Tibial artery (tissue), 4 donors: ENCODE results near the gene GATA1.

Source experiments
- DNase-seq, 2 donors: peaks; one replicate each; pipeline ENCODE4 v3.0.0-alpha.2; 2019
- H3K27ac ChIP-seq, 2 donors: fragments of 200-600 bp; sonication (generic) in 1 of 2; 1 replicate in 1 of 2; 2 replicates in 1 of 2; pipeline ENCODE4 v1.5.1; 2018 to 2019; ENCODE audit warnings: mild to moderate bottlenecking in 1 of 2
- H3K27me3 ChIP-seq, 2 donors: fragments of 200-600 bp; sonication (generic) in 1 of 2; one replicate each; pipeline versions ENCODE4 v1.5.1 to v1.6.0; 2016 to 2019
- H3K36me3 ChIP-seq, 3 donors: fragments of 200-600 bp; sonication (generic) in 2 of 3; one replicate each; pipeline ENCODE4 v1.5.1; 2016 to 2019; ENCODE audit warnings: mild to moderate bottlenecking in 2 of 3
- H3K4me1 ChIP-seq, 4 donors: fragments of 200-600 bp; sonication (generic) in 2 of 4; 1 replicate in 3 of 4; 2 replicates in 1 of 4; pipeline ENCODE4 v1.5.1; 2016 to 2019
- H3K4me3 ChIP-seq, 2 donors: fragments of 200-600 bp; sonication (generic) in 1 of 2; 1 replicate in 1 of 2; 2 replicates in 1 of 2; pipeline ENCODE4 v1.5.1; 2018 to 2019; ENCODE audit warnings: mild to moderate bottlenecking in 2 of 2
- H3K9me3 ChIP-seq, 3 donors: fragments of 200-600 bp; sonication (generic) in 1 of 3; one replicate each; pipeline ENCODE4 v1.5.1; 2016 to 2019
- intact Hi-C: fragments of 100-400 bp; cut with DNase I; formaldehyde crosslinking; loops from one replicate; pipeline ENCODE4 v1.15.0; 2023; ENCODE audit warnings: low total_unique reads
- TF ChIP-seq, protein P1 (sequence below), 2 experiments: fragments of 200-600 bp in 1 of 2; fragments of 450-650 bp in 1 of 2; IDR thresholded peaks; one replicate each; pipeline ENCODE4 v1.5.1; 2017 to 2019; ENCODE audit warnings: antibody characterized with exemption in 2 of 2, mild to moderate bottlenecking in 1 of 2, moderate library complexity in 1 of 2

Gene GATA1

DNA sequence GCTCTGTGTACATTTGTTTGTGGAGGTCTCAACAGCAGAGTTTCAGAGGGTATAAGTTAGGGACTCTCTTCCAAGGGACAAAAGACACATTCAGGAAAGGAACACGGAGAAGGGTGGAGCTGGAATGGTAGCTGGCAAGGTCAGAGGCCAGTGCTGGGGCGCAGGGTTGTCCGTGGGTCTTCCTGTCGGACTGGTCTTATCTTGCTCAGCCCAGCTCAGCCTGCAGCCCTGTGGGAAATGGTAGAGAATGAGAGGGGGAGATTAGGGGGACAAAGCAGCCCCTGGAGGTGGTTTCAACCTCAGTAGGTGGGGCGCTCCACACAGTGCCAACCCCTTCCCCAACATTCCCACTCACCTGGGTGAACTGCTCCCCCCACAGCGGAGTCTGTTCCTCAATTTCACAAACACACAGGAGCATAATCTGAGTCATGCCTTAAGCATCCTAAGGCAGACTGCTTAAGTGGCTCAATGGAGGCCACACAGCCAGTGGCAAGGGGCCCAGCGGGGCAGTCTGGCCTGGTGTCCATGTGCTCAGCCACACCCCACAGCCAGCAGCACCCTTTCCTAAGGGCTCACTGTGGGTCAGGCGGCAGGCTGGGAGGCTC is 8.6 kb downstream of the GATA1 start:
- Histone ChIP-seq H3K27ac (no peak overlapping the region), H3K36me3 (no peaks in the 10 kb centered on the region)
- intact Hi-C loops: no loop called here

DNA sequence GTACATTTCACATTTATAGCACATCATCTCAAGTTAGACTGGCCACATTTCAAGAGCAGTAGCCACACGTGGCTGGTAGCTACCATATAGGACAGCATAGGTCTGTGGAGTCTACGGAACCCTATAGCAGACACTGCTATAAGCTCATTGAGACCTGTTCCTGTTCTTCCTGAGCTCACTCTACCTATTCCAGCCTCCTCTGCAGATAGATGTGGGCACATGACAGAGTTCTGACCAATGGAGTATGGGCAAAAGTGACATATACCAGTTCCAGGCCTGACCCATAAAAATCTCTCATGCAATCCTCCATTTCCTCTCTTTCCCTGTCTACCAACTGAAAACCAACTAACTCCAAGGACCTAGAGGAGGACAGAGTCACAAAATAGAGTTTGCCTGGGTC is 11.9 kb downstream of the GATA1 start:
- intact Hi-C loops: no loop called here
- no peaks in the 10 kb centered on the region for H3K27me3 ChIP-seq
- peaks cover 0 to 8% (median 0%) of the 10 kb centered on the region in 4 donors for H3K4me1 ChIP-seq
- DNase-seq: no peak
- no peak overlapping the region for H3K27ac ChIP-seq
- H3K4me3 ChIP-seq: no peak overlapping the region
- no peaks in the 10 kb centered on the region for H3K9me3 ChIP-seq
- TF ChIP-seq, protein P1, sequence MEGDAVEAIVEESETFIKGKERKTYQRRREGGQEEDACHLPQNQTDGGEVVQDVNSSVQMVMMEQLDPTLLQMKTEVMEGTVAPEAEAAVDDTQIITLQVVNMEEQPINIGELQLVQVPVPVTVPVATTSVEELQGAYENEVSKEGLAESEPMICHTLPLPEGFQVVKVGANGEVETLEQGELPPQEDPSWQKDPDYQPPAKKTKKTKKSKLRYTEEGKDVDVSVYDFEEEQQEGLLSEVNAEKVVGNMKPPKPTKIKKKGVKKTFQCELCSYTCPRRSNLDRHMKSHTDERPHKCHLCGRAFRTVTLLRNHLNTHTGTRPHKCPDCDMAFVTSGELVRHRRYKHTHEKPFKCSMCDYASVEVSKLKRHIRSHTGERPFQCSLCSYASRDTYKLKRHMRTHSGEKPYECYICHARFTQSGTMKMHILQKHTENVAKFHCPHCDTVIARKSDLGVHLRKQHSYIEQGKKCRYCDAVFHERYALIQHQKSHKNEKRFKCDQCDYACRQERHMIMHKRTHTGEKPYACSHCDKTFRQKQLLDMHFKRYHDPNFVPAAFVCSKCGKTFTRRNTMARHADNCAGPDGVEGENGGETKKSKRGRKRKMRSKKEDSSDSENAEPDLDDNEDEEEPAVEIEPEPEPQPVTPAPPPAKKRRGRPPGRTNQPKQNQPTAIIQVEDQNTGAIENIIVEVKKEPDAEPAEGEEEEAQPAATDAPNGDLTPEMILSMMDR (IDR thresholded peaks at IDR 0.05): no peak
- no peaks in the 10 kb centered on the region for H3K36me3 ChIP-seq

More for the DNA sequence above, 8.6 kb downstream of the GATA1 start:
- Histone ChIP-seq H3K4me1 (no peaks in the 10 kb centered on the region), H3K4me3 (no peak overlapping the region), H3K27me3 (no peaks in the 10 kb centered on the region), H3K9me3 (no peaks in the 10 kb centered on the region)
- DNase-seq: no peak
- TF ChIP-seq, protein P1 (IDR thresholded peaks at IDR 0.05): no peak

DNA sequence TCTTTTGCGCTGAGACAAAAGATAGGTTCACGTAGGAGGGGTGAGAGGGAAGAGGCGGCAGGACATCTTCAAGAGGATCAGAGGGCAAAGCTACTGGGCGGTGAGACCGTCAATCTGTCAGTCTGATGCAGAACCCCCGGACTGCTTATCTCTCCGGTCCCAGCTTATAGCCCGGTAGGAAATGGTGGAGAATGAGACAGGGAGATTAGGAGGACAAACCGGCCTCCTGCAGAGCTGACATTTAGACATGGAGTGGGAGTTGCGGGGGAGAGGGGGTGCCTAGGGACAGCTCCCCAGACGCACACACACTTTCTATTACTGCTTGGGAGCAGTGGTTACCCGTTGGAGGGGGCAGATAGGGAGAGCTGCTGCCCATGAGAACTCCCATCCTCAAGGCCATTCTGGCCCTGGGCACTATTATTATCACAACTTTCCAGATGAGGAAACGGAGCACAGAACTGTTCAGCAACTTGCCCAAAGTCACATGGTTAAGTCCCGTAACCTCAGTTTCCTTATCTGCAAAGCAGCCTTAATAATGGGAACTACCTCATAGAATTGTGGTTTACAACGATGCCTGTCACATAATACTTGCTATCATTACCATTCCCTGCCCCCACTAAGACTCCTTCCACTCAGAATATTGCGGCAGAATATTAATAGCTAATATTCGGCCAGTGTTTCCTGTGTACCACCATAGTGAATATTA is 14.3 kb downstream of the GATA1 start:
- TF ChIP-seq, protein P1 (IDR thresholded peaks at IDR 0.05): no peak
- H3K36me3 ChIP-seq: peaks cover 0 to 12% (median 0%) of the 10 kb centered on the region in 3 donors
- DNase-seq: no peak
- no peaks in the 10 kb centered on the region for H3K9me3 ChIP-seq
- no peaks in the 10 kb centered on the region for H3K27me3 ChIP-seq
- intact Hi-C loops: loop anchor here (5.0 kb wide), 1 partner anchor 63 kb away; no protein-coding TSS in a partner anchor
- H3K4me1 ChIP-seq: peaks cover 0 to 8% (median 0%) of the 10 kb centered on the region in 4 donors
- H3K4me3 ChIP-seq: peak overlapping the region; percentile 61 to 65
- peak overlapping the region; percentile 85 to 86 for H3K27ac ChIP-seq

DNA sequence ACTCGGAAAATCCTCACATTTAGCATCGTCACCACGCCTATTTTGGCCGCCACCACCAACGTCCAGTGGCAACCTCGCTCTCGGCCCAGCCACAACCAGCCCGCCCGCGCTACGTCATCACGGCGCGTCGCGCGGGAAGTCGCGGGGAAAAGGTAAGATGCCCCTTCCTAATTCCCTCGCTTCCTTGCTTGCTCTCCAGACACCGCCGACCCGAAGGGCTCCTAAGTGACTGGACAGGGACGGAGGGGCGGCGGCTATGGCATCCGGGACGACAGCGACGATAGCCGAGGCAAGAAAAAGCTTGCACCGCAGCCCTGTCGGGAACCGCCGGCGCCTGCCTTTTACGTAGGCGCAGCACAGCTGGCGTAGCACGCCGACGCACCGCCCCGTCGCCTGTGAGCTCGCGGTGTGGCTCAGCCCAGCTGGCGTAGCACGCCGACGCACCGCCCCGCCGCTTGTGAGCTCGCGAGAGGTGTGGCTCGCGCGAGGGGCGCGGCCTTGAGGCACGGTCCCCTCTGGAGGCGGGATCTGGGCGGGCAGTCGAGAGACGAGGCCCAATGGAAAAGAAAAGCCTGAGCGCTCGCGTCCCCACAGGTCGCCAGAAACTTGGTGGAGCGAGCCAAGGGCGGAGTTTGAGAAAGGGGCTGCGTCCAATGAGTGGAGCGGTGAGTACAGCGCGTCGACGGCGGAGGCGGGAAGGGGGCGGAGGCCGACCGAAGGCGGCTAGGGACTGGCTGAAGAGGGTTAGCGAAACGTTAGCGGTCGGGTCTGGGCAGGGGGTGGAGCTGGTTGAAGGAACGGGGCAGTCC is 15.1 kb downstream of the GATA1 start, which contains the start of gene HDAC6:
Gene HDAC6 (plus strand): TSS at position 788 of the 809 bp plus-strand sequence. CDS start 626 bp downstream, outside the sequence.
- Histone ChIP-seq H3K4me3 (peak within 1 kb of the TSS; percentile 61 to 65), H3K4me1 (peaks cover 0 to 8% (median 0%) of the 10 kb centered on the region in 4 donors), H3K27me3 (no peaks in the 10 kb centered on the region), H3K36me3 (peaks cover 0 to 12% (median 0%) of the 10 kb centered on the region in 3 donors), H3K27ac (peak within 1 kb of the TSS; percentile 93 to 95), H3K9me3 (no peaks in the 10 kb centered on the region)
- intact Hi-C loops: loop anchor here (5.0 kb wide), 1 partner anchor 64 kb away; no protein-coding TSS in a partner anchor
- TF ChIP-seq, protein P1 (IDR thresholded peaks at IDR 0.05): no peak
- DNase-seq: peak; percentile 96 to 99
